BLaER1 treated with 17β-estradiol and CSF1 and Interleukin-3, amounts not matched to agents 10 nM and 100 nM (cell line): ENCODE data around the gene LPCAT2.

Source experiments
- H3K27ac ChIP-seq, 11 experiments: shearing (Covaris generic); formaldehyde crosslinking; 2 replicates each; pipeline ENCODE4 v1.8.1; 2022
- H3K27me3 ChIP-seq, 11 experiments: shearing (Covaris generic); formaldehyde crosslinking; 2 replicates each; pipeline ENCODE4 v1.8.1; 2022
- H3K36me3 ChIP-seq, 11 experiments: shearing (Covaris generic); formaldehyde crosslinking; 2 replicates each; pipeline ENCODE4 v1.8.1; 2022
- H3K4me1 ChIP-seq, 10 experiments: shearing (Covaris generic); formaldehyde crosslinking; 2 replicates each; pipeline ENCODE4 v1.8.1; 2022
- H3K4me2 ChIP-seq, 11 experiments: shearing (Covaris generic); formaldehyde crosslinking; 2 replicates each; pipeline ENCODE4 v1.8.1; 2022
- H3K4me3 ChIP-seq, 10 experiments: shearing (Covaris generic); formaldehyde crosslinking; 2 replicates each; pipeline ENCODE4 v1.8.1; 2022
- H3K9ac ChIP-seq, 11 experiments: shearing (Covaris generic); formaldehyde crosslinking; 2 replicates each; pipeline ENCODE4 v1.8.1; 2022
- H3K9me3 ChIP-seq, 11 experiments: shearing (Covaris generic); formaldehyde crosslinking; replicated peaks in 1 of 11; 2 replicates each; pipeline ENCODE4 v1.8.1; 2022
- H4K20me1 ChIP-seq, 11 experiments: shearing (Covaris generic); formaldehyde crosslinking; 2 replicates each; pipeline ENCODE4 v1.8.1; 2022
- Cebpa-rat ChIP-seq, 11 experiments: shearing (Covaris generic); IDR thresholded peaks; 2 replicates each; pipeline ENCODE4 v1.8.1; 2022

The LPCAT2 gene

GRCh38 chr16:55499951-55500529 is 8.8 kb upstream of the LPCAT2 start:
- Histone ChIP-seq H3K27ac (peak overlapping the region in 4 of 11 experiments; percentile 23 to 46 (median 26); a peak in 5 of 22 replicates), H3K36me3 (no peaks in the 10 kb centered on the region), H3K9ac (peak overlapping the region in 1 of 11 experiments; percentile 33; a peak in 1 of 22 replicates), H3K4me3 (no peak overlapping the region), H3K4me1 (peaks cover 39 to 72% (median 50%) of the 10 kb centered on the region in 10 experiments), H3K4me2 (peak overlapping the region; percentile 33 to 66 (median 56)), H3K27me3 (no peaks in the 10 kb centered on the region), H4K20me1 (no peaks in the 10 kb centered on the region), H3K9me3 (no peaks in the 10 kb centered on the region)
- no peak for TF ChIP-seq Cebpa-rat (IDR thresholded peaks at IDR 0.05)

GRCh38 chr16:55500530-55501011 is 8.3 kb upstream of the LPCAT2 start:
- Histone ChIP-seq H3K27me3 (no peaks in the 10 kb centered on the region), H3K4me1 (peaks cover 42 to 72% (median 50%) of the 10 kb centered on the region in 10 experiments), H3K27ac (peak overlapping the region in 3 of 11 experiments; percentile 25 to 46 (median 28); a peak in 3 of 22 replicates), H3K4me3 (no peak overlapping the region), H3K9me3 (no peaks in the 10 kb centered on the region), H3K4me2 (peak overlapping the region; percentile 33 to 66 (median 56); a peak in 19 of 22 replicates), H3K36me3 (peaks cover 0 to 2% (median 0%) of the 10 kb centered on the region in 11 experiments; a peak in 1 of 22 replicates), H3K9ac (peak overlapping the region in 1 of 11 experiments; percentile 33; a peak in 1 of 22 replicates), H4K20me1 (no peaks in the 10 kb centered on the region)
- no peak for TF ChIP-seq Cebpa-rat (IDR thresholded peaks at IDR 0.05)

- no peak overlapping the region for H3K4me3 ChIP-seq
- no peaks in the 10 kb centered on the region for H4K20me1 ChIP-seq
- no peak overlapping the region for H3K9ac ChIP-seq
- peaks cover 43 to 72% (median 55%) of the 10 kb centered on the region in 10 experiments for H3K4me1 ChIP-seq
- peaks cover 0 to 3% (median 0%) of the 10 kb centered on the region in 11 experiments; a peak in 1 of 22 replicates for H3K36me3 ChIP-seq
- no peak overlapping the region for H3K27ac ChIP-seq
- H3K27me3 ChIP-seq = no peaks in the 10 kb centered on the region
- TF ChIP-seq Cebpa-rat (IDR thresholded peaks at IDR 0.05) = no peak
- peak overlapping the region in 2 of 11 experiments; percentile 57 to 64; a peak in 2 of 22 replicates for H3K4me2 ChIP-seq
- no peaks in the 10 kb centered on the region for H3K9me3 ChIP-seq
Measured at GRCh38 chr16:55501549-55502322, 7.1 kb upstream of the LPCAT2 start.

GRCh38 chr16:55502801-55503366 is 6.0 kb upstream of the LPCAT2 start:
- Histone ChIP-seq H4K20me1 (no peaks in the 10 kb centered on the region), H3K36me3 (peaks cover 0 to 3% (median 0%) of the 10 kb centered on the region in 11 experiments; a peak in 1 of 22 replicates), H3K9me3 (no peaks in the 10 kb centered on the region), H3K27ac (no peak overlapping the region), H3K4me1 (peaks cover 35 to 73% (median 47%) of the 10 kb centered on the region in 10 experiments), H3K27me3 (no peaks in the 10 kb centered on the region), H3K9ac (peak overlapping the region in 1 of 11 experiments; percentile 31; a peak in 2 of 22 replicates), H3K4me2 (peak overlapping the region; percentile 7 to 65 (median 48); a peak in 20 of 22 replicates), H3K4me3 (no peak overlapping the region)
- TF ChIP-seq Cebpa-rat (IDR thresholded peaks at IDR 0.05) = no peak

GRCh38 chr16:55503726-55504550 is 4.9 kb upstream of the LPCAT2 start:
- H3K4me1 ChIP-seq = peaks cover 35 to 77% (median 46%) of the 10 kb centered on the region in 10 experiments
- no peak overlapping the region for H3K27ac ChIP-seq

GRCh38 chr16:55505333-55506015 is 3.4 kb upstream of the LPCAT2 start:
- Histone ChIP-seq H4K20me1 (no peaks in the 10 kb centered on the region), H3K9me3 (peaks cover 0 to 11% (median 7%) of the 10 kb centered on the region in 11 experiments; a peak in 12 of 22 replicates), H3K4me2 (peak overlapping the region in 8 of 11 experiments; percentile 6 to 72 (median 30); a peak in 10 of 22 replicates), H3K4me3 (no peak overlapping the region), H3K27me3 (peaks cover 0 to 19% (median 17%) of the 10 kb centered on the region in 11 experiments; a peak in 18 of 22 replicates), H3K4me1 (peaks cover 35 to 76% (median 47%) of the 10 kb centered on the region in 10 experiments), H3K36me3 (peaks cover 0 to 3% (median 0%) of the 10 kb centered on the region in 11 experiments; a peak in 1 of 22 replicates), H3K9ac (no peak overlapping the region), H3K27ac (no peak overlapping the region)
- TF ChIP-seq Cebpa-rat (IDR thresholded peaks at IDR 0.05) = no peak

More at GRCh38 chr16:55503726-55504550, 4.9 kb upstream of the LPCAT2 start:
- no peak for TF ChIP-seq Cebpa-rat (IDR thresholded peaks at IDR 0.05)
- Histone ChIP-seq H3K9me3 (peaks cover 0 to 6% (median 5%) of the 10 kb centered on the region in 11 experiments; a peak in 12 of 22 replicates), H3K4me3 (no peak overlapping the region), H3K27me3 (peaks cover 0 to 8% (median 6%) of the 10 kb centered on the region in 11 experiments; a peak in 18 of 22 replicates), H3K36me3 (peaks cover 0 to 3% (median 0%) of the 10 kb centered on the region in 11 experiments; a peak in 1 of 22 replicates), H3K9ac (no peak overlapping the region), H4K20me1 (no peaks in the 10 kb centered on the region), H3K4me2 (peak overlapping the region in 7 of 11 experiments; percentile 16 to 65 (median 57); a peak in 8 of 22 replicates)

GRCh38 chr16:55506083-55506482 is 2.8 kb upstream of the LPCAT2 start:
- Histone ChIP-seq H3K27ac (0 out of 22 replicates have a peak overlapping the region, but pooled peaks of 1 of the 11 experiments have one; percentile 14), H3K9me3 (peaks cover 0 to 11% (median 7%) of the 10 kb centered on the region in 11 experiments; a peak in 12 of 22 replicates), H3K9ac (no peak overlapping the region), H4K20me1 (no peaks in the 10 kb centered on the region), H3K4me2 (peak overlapping the region in 8 of 11 experiments; percentile 6 to 72 (median 30); a peak in 12 of 22 replicates), H3K4me1 (peaks cover 32 to 75% (median 42%) of the 10 kb centered on the region in 10 experiments), H3K27me3 (peaks cover 0 to 19% (median 17%) of the 10 kb centered on the region in 11 experiments; a peak in 18 of 22 replicates), H3K4me3 (no peak overlapping the region), H3K36me3 (peaks cover 0 to 3% (median 0%) of the 10 kb centered on the region in 11 experiments; a peak in 1 of 22 replicates)
- no peak for TF ChIP-seq Cebpa-rat (IDR thresholded peaks at IDR 0.05)
